Activated CD8-positive, alpha-beta memory T cell treated with anti-CD3 and anti-CD28 coated beads, Interleukin-2, amount 50 U/mL, for 1 hour (primary cell): ENCODE measurements around the gene ADGRE3.
"Not testable (repeated sequence)": the region's sequence is repeated elsewhere in the genome, so short reads cannot be mapped to it uniquely, and the experiment has no call there.

Experiments
- DNase-seq: peaks from one replicate; pipeline ENCODE4 v3.0.0-alpha.2; 2020; ENCODE audit errors: extremely low read depth

Gene ADGRE3

DNA sequence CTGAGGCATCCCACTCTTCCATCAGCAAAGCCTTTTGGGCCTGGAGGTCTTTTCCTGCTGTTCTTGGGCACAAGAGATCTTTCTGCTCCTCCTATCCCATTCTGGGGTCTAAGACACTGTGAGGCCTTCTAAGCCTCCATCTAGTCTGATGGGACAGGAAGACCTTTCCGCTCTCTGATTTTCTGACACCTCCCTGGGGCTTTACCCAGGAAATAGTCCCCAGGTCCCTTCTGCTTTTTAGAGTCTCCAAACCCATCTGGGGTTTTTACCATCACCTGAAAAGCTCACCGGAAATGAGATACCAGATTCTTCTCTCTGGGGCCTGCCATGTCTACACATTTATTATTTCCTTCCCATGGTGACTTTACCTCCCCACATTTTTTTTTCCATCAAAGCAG lies 70.7 kb downstream of the ADGRE3 start:
- no peak for DNase-seq

DNA sequence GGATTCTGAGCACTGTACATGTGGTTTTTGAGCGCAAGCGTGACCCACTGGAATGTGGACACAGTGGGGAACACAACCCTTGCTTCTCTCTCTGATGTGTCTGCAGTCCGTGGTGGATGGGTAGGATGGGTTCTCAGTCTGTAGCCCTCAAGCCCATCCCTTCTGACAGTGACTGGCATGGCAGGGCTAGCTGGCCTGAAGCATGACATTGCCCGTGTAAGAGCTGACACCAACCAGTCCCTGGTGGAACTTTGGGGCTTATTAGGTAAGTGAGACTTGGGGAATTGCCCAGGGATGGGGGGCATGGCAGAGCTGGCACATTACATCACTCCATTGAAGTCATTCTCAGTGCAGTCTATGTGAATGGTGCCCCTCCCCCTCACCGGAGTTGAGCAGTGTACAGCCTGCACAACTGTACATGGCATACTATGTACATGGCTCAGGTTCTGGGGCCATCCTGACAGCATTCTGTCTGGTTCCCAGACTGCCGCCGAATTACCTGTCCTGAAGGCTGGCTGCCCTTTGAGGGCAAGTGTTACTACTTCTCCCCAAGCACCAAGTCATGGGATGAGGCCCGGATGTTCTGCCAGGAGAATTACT lies 75.0 kb downstream of the ADGRE3 start:
- no peak for DNase-seq

DNA sequence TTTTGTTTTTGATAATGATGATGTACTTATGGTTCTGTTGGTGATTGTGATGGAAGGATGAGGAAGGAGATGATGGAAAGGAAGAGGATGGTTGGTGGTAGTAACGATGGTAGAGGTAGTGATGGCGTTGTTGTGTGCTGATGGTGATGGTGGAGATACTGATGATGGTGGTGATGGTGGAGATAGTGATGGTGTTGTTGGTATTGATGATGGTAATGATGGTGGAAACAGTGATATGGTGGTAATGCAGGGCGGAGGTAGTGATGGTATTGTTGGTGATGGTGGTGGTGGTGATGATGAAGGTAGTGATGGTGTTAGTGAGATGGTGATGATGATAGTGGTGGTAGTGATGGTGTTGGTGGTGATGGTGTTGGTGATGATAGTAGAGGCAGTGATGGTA lies 79.1 kb downstream of the ADGRE3 start:
- no peak for DNase-seq

DNA sequence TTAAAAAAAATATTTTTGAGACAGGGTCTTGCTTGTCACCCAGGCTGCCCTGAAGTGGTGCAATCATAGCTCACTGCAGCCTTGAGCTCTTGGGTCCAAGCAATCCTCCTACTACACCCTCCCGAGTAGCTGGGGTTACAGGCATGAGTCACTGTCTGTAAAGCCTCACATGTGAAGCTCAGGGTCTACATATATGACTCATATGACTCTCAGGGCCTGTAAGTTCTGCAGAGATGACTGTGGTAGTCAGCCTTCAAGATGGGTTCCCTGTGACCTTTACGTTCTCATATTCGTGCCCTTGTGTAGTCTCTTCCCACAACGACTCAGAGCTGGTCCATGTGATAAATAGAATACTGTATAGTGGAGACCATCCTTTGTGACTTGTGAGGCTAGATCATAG lies 85.2 kb downstream of the ADGRE3 start:
- DNase-seq: not testable (repeated sequence)

DNA sequence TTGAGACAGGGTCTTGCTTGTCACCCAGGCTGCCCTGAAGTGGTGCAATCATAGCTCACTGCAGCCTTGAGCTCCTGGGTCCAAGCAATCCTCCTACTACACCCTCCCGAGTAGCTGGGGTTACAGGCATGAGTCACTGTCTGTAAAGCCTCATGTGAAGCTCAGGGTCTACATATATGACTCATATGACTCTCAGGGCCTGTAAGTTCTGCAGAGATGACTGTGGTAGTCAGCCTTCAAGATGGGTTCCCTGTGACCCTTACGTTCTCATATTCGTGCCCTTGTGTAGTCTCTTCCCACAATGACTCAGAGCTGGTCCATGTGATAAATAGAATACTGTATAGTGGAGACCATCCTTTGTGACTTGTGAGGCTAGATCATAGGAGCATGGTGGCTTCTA lies 89.5 kb downstream of the ADGRE3 start:
- DNase-seq: not testable (repeated sequence)

DNA sequence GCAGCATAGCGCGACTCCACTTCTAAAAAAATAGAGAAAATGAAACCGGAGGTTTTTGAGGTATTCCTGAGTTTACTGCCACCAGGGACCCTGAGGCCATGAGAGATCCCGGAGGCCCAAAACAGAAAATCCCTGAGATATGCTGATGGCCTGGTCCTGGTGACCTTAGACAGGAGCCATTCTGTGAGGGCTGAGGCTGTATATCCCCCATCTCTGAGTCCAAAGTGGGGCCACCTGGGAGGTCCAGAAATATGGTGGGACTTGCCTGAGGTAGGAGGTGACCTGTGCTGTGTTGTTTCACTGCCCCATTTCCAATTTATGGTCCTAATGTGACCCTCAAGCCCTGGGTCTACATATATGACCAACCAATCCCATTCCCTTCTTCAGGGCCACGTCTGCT lies 90.3 kb downstream of the ADGRE3 start:
- DNase-seq: not testable (repeated sequence)

DNA sequence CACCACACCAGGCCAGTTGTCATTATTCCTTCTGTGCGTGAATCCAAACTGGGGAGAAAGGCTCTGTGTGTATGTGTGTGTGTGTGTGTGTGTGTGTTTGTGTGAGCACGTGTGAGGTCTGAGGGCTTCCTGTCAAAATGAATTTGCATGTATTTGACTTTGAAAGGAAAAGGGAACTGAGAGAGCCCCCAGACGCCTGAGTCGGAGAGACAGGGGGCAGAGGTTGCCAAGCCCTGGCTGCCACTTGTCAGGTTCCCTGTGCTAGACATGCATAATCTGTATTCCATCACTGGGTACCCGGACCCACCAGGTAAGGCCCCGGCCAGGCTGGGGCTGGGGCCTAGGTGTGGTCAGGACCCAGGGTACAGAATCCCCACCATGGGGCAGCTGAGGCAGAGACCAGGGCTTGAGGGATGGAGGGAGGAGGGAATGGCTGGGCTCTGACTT lies 91.7 kb downstream of the ADGRE3 start, which contains the start of gene CLEC17A:
CLEC17A (plus strand) TSS at position 191 of the 447 bp plus-strand sequence; CDS start at position 268, 77 bp downstream.
- no peak for DNase-seq

DNA sequence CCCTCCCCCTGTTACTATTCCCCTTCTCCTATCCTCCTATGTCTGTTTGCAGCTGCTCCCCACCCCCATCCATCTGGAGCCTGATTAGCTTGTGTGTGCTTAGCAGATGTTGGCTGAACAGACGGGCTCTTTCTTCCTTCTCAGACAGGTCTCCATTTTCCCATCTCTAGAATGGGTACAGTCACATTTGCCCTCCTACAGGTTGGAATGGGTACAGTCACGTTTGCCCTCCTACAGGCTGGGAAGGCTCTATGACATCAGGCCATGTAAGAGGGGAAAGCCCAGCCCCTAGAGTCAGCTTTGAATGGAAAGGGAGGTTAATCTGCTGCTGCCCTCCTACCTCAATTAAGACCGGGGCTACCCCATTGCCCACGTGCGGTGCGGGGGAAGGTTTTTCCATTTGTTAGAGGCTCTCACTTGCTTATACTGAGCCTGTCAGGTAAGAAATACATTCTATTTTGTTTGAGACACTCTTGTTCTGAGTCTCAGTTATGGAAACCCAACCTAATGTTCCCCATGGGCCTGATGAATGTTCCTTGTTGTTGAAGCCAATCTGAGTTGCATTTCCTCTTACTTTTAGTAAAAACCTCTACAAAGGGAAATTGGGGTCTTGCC lies 93.9 kb downstream of the ADGRE3 start:
- no peak for DNase-seq

DNA sequence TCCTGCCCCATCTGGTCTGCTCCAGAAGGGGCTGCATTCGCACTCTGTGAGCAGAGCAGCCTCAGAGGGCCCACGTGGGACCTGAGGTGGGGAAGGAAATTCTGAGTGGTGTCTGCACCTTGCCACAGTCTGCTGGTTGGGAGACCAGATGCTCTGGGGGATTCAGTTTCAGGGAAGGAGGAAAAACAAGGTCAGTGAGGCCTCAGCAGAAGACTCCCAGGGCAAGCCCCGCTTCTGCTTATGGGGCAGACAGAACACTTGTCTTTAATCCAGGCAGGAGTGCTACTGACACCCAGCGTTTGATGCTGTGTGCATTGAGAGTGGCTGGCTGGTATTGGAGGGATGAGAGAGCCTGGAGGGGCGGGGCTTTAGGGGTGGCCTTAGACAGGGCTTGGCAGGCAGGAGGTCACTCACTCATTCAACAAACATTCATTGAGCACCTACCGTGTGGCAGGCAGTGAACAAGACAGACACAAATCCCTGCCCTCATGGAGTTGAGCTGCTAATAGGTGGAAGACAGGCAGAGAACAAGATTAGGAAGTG lies 96.7 kb downstream of the ADGRE3 start:
- DNase-seq: no peak

DNA sequence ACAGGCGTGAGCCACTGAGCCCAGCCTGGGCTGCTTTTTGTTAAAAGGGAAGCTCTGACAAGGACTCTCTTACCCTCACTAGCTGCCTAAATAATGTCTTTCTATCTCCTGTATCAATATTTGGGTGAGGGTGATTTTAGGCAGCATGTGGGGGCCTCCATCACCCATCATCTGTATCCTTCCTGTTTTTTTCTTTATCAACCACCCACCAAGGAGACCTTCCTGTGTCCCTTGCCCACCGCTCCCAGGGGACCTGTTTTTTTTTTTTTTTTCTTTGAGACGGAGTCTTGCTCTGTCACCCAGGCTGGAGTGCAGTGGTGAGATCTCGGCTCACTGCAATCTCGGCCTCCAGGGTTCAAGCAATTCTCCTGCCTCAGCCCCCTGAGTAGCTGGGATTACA lies 97.4 kb downstream of the ADGRE3 start:
- DNase-seq: no peak

DNA sequence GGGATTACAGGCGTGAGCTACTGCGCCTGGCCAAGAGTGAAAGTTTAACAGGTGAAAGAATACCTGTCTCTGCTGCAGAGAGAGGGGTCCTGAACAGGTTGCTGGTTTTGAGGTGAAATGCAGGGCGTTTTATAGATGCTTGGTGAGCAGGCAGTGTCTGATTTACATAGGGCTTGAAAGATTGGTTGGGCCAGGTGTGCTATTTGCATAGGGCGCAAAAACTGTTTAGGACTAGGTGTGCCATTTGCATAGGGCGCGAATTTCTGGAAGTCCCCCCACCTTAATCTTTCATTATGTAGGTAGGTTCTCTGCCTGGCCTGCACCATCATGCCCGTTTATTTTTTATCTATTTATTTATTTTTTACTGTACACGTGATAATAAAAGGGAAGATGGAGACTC lies 98.3 kb downstream of the ADGRE3 start:
- DNase-seq: no peak

DNA sequence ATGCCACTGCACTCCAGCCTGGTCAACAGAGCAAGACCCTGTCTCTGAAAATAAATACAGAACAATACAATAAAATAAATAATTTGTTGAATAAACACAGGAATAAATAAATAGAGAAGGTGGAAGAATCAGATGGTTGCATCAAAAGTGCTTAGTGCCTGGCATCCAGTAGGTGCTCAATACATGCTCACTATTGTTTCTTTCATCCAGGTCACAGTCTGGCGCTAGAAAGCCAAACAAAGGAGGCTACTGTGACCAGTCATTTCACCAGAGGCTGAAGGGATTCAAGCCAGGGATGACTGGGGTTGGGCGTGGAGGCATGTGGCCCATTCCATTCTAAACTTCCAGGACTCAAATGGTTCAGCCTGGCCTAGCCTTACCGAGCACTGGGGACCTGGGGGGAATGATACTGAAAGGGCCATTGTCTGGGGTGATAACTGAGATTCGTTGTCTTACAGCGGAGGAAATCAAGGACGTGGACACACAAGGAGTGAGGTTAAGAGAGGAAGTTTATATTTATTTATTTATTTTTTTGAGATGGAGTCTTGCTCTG lies 99.1 kb downstream of the ADGRE3 start:
- DNase-seq: no peak

DNA sequence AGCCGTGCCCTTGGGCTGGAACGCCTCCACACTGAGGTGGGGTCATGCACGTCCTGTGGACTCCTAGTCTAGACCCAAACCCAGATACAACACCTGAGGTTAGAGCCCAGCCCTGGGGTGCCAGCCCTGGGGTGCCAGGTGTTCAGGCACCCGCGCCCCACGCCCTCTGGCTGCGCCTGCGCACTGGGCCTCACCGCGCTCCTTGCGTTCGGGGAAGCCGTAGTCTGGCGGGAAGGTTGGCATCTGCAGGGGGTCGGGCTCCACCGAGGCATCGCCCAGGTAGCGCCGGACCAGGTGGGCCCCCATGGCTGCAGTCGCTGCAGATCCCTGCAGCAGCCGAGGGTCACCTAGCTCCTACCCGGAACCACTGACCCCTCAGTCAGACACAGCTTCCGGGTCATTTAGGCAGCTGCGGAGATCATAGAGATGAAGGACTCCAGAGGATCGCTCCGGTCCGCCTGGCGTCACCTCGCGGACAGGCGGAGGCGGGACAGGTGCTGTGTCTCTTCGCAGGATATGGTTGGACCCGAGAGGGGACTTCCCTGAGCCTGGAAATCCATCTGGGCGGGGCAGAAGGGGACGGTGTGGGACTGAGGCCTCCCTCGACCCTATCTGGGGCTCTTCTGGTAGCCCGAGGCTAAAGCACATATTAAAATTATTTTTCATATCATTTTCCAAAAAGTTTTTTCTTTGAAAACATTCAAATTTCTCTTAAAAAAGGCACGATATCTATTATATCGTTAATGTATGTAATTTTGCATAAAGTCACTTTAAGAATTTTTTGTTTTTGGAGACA lies 102.8 kb downstream of the ADGRE3 start, which contains the start of gene NDUFB7:
NDUFB7 (minus strand) TSS at position 372 of the 796 bp plus-strand sequence; CDS start at position 306, 66 bp downstream.
- DNase-seq: peak; percentile 76

DNA sequence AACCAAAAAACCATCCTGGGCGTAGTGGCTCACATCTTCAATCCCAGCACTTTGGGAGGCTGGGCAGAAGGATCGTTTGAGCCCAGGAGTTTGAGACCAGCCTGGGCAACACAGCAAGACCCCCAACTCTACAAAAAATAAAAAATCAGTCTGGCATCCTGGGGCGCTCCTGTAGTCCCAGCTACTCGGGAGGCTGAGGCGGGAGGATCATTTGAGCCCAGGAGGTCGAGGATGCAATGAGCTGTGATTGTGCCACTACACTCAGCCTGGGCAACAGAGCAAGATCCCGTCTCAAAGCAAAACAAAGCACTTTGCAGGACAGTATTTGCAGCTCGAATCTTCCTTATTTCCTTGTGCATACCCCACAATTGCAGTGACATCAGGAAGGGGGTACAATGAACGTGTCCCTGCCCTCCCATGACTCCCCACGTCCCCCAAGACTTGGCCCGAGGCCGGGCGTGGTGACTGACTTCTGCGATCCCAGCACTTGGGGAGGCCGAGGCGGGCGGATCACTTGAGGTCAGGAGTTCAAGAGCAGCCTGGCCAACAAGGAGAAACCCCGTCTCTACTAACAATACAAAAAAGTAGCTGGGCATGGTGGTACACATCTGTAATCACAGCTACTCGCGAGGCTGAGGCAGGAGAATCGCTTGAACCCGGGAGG lies 103.6 kb downstream of the ADGRE3 start:
- DNase-seq: no peak
